ENCODE measurements around the gene PRKAR1B. TPM values are rescaled to one million over a fixed set of nuclear protein-coding genes. Genes with fewer than 3 reads are reported as not detected.

Gene PRKAR1B
- total RNA-seq, 2 donors from 2014 or later: 33.5 to 43.2 TPM

- no peak for DNase-seq
- Histone ChIP-seq H3K4me1 (ENCODE audit: control insufficient read depth, insufficient read depth, low read length) (no peaks in the 10 kb centered on the region), H3K27ac (ENCODE audit: low read depth, low read length) (no peak overlapping the region), H3K9ac (ENCODE audit: extremely low read depth, low read length, poor library complexity, severe bottlenecking) (no peak overlapping the region), H3K4me3 (ENCODE audit: low read length) (no peak overlapping the region), H3K36me3 (ENCODE audit: control insufficient read depth, insufficient read depth, low read length) (no peaks in the 10 kb centered on the region), H3K9me3 (ENCODE audit: control insufficient read depth, low read length) (no peaks in the 10 kb centered on the region), H3K27me3 (ENCODE audit: control insufficient read depth, insufficient read depth, low read length, poor library complexity, severe bottlenecking) (no peaks in the 10 kb centered on the region)
- WGBS, 2 experiments (ENCODE audit: insufficient coverage in 1 of 2, insufficient read length in 1 of 2): 92 to 97% methylated on average over 6 to 12 of the region's 12 CpGs
- Mint-ChIP-seq H3K4me1 (no peaks in the 10 kb centered on the region), H3K9me3 (no peaks in the 10 kb centered on the region), H3K27ac (no peak overlapping the region), H3K36me3 (ENCODE audit: low read depth) (peaks cover 3% of the 10 kb centered on the region), H3K4me3 (no peak overlapping the region), H3K27me3 (ENCODE audit: insufficient read depth) (no peaks in the 10 kb centered on the region)
- TF ChIP-seq, protein P1, sequence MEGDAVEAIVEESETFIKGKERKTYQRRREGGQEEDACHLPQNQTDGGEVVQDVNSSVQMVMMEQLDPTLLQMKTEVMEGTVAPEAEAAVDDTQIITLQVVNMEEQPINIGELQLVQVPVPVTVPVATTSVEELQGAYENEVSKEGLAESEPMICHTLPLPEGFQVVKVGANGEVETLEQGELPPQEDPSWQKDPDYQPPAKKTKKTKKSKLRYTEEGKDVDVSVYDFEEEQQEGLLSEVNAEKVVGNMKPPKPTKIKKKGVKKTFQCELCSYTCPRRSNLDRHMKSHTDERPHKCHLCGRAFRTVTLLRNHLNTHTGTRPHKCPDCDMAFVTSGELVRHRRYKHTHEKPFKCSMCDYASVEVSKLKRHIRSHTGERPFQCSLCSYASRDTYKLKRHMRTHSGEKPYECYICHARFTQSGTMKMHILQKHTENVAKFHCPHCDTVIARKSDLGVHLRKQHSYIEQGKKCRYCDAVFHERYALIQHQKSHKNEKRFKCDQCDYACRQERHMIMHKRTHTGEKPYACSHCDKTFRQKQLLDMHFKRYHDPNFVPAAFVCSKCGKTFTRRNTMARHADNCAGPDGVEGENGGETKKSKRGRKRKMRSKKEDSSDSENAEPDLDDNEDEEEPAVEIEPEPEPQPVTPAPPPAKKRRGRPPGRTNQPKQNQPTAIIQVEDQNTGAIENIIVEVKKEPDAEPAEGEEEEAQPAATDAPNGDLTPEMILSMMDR (conservative IDR thresholded peaks at IDR 0.05): no peak
These were observed 93.6 kb downstream of the PRKAR1B start for GRCh38 chr7:633381-634018.

DNA sequence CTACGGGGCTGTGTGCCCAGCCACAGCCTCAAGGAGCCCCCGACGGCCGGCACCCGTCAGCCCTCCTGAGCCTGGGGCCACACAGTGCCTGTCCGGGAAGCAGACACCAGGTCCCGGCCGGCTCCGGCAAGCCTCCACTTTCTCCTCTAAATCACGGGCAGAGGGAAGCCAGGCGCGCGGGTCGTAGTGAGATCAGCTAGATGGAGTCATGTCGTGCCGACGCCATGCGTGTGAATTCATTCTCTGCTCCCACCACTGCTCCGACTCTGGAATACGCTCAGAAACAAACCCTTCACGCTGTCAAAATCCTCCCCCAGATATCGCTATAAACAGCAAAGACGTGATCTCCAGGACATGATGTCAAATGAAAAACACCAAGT is 94.3 kb downstream of the PRKAR1B start:
- no peaks in the 10 kb centered on the region for H3K27me3 ChIP-seq (ENCODE audit: control insufficient read depth, insufficient read depth, low read length, poor library complexity, severe bottlenecking)
- H3K4me1 ChIP-seq (ENCODE audit: control insufficient read depth, insufficient read depth, low read length): no peaks in the 10 kb centered on the region
- Mint-ChIP-seq H3K4me3 (no peak overlapping the region), H3K4me1 (no peaks in the 10 kb centered on the region), H3K27me3 (ENCODE audit: insufficient read depth) (no peaks in the 10 kb centered on the region), H3K27ac (no peak overlapping the region), H3K36me3 (ENCODE audit: low read depth) (peaks cover 9% of the 10 kb centered on the region), H3K9me3 (peaks cover 4% of the 10 kb centered on the region)
- DNase-seq: no peak
- no peak overlapping the region for H3K4me3 ChIP-seq (ENCODE audit: low read length)
- TF ChIP-seq, protein P1 (conservative IDR thresholded peaks at IDR 0.05): no peak
- H3K9me3 ChIP-seq (ENCODE audit: control insufficient read depth, low read length): no peaks in the 10 kb centered on the region
- no peak overlapping the region for H3K27ac ChIP-seq (ENCODE audit: low read depth, low read length)
- H3K9ac ChIP-seq (ENCODE audit: extremely low read depth, low read length, poor library complexity, severe bottlenecking): no peak overlapping the region
- no peaks in the 10 kb centered on the region for H3K36me3 ChIP-seq (ENCODE audit: control insufficient read depth, insufficient read depth, low read length)
- 96 to 98% methylated on average over 14 to 23 of the region's 23 CpGs for WGBS, 2 experiments (ENCODE audit: insufficient coverage in 1 of 2, insufficient read length in 1 of 2)

- no peak overlapping the region for H3K4me3 ChIP-seq (ENCODE audit: low read length)
- H3K27ac Mint-ChIP-seq: no peak overlapping the region
- H3K36me3 Mint-ChIP-seq (ENCODE audit: low read depth): peaks cover 10% of the 10 kb centered on the region
- no peaks in the 10 kb centered on the region for H3K27me3 ChIP-seq (ENCODE audit: control insufficient read depth, insufficient read depth, low read length, poor library complexity, severe bottlenecking)
- no peaks in the 10 kb centered on the region for H3K36me3 ChIP-seq (ENCODE audit: control insufficient read depth, insufficient read depth, low read length)
- no peaks in the 10 kb centered on the region for H3K9me3 ChIP-seq (ENCODE audit: control insufficient read depth, low read length)
- TF ChIP-seq, protein P1 (conservative IDR thresholded peaks at IDR 0.05): no peak
- H3K4me1 ChIP-seq (ENCODE audit: control insufficient read depth, insufficient read depth, low read length): no peaks in the 10 kb centered on the region
- DNase-seq: no peak
- peak overlapping the region; percentile 38 for H3K27ac ChIP-seq (ENCODE audit: low read depth, low read length)
- peaks cover 8% of the 10 kb centered on the region for H3K9me3 Mint-ChIP-seq
- no peak overlapping the region for H3K4me3 Mint-ChIP-seq
- no peaks in the 10 kb centered on the region for H3K27me3 Mint-ChIP-seq (ENCODE audit: insufficient read depth)
- H3K4me1 Mint-ChIP-seq: no peaks in the 10 kb centered on the region
- WGBS, 2 experiments (ENCODE audit: insufficient coverage in 1 of 2, insufficient read length in 1 of 2): 93 to 95% methylated on average over 24 to 39 of the region's 39 CpGs
- no peak overlapping the region for H3K9ac ChIP-seq (ENCODE audit: extremely low read depth, low read length, poor library complexity, severe bottlenecking)
These were observed 94.9 kb downstream of the PRKAR1B start for GRCh38 chr7:631964-632830.

Measured in endodermal cell (in vitro differentiated cells).